Activated CD4-positive, alpha-beta T cell treated with anti-CD3 and anti-CD28 coated beads, Interleukin-2, amount 50 U/mL, for 16 hours (primary cell): ENCODE results near the gene GIT2.

Experiments
- DNase-seq: peaks from one replicate; pipeline ENCODE4 v3.0.0-alpha.2; 2020

GIT2 gene

GRCh38 chr12:109972821-109973220, 23.3 kb downstream of the GIT2 start:
- no peak for DNase-seq

GRCh38 chr12:109968801-109969200, 27.4 kb downstream of the GIT2 start:
- no peak for DNase-seq

DNA sequence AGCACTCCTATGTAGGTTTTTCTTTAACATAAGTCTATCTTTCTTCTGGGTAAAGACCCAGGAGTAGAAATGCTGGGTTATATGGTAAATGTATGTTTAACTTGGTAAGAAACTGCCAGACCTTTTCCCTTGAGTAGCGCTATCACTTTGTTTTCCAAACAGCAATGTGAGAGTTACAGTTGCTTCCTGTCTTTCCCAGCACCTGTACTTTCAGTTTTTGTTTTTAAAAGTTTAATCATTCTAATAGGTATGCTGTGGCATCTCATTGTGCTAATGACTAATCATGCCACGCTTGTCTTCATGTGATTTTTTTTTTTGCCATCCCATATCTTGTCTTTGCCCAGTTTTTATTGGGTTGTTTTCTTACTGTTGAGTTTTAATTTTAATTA, 28.1 kb downstream of the GIT2 start:
- DNase-seq = peak; percentile 56

GRCh38 chr12:109967383-109968031, 28.7 kb downstream of the GIT2 start:
- DNase-seq = peak; percentile 38

GRCh38 chr12:109966546-109966945, 29.6 kb downstream of the GIT2 start:
- DNase-seq = no peak

- DNase-seq = no peak
Measured at GRCh38 chr12:109963743-109964429, 32.3 kb downstream of the GIT2 start.

GRCh38 chr12:109963330-109963729, 32.8 kb downstream of the GIT2 start:
- no peak for DNase-seq

GRCh38 chr12:109962398-109962797, 33.8 kb downstream of the GIT2 start:
- DNase-seq = no peak

DNA sequence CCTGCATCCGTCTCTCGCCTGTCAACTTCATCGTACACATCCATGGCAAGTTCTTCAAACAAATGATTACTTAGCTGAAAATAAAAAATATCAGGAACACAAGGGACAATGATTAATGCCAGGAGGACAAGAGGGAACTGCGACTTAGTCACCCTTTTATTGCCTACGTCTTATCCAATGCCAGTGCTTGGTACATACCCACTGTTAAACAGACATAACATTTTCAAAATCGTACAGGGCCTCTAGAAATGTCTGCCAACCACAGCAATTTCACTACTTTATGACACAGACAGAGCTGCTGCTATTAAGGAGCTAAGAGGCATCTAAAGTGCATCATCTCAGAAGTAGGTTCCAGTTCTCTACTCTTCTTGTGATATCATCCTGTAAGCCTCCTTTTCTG, 34.6 kb downstream of the GIT2 start:
- DNase-seq = no peak

GRCh38 chr12:109961201-109961600, 35.0 kb downstream of the GIT2 start:
- DNase-seq = no peak

DNA sequence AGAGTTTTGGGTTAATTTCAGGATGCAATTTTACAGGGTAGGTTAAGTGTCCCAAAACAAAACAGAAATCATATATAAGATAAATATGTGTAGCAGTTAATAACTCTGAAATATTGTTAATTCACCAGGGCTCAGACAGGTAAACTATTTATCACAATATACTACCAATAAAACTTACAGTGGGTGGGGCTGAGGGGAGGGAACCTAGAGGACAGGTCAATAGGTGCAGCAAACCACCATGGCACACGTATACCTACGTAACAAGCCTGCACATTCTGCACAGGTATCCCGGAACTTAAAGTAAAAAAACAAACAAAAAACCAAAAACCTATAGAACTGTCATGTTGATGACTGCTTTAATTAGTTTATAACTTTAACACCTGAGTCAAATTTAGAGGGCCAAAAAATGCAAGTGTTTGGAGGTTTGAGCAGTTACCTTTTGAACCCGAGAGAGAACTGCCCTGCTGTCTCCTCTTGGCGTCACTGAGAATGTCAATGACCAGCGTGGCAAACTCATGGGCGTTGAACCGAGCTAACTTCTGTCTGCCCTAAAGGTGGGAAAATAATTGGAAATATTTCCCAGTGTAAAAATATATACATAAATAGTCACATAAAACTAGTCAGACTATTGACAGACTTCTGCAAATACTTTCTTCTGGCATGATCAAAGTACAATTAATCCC, 36.6 kb downstream of the GIT2 start:
- DNase-seq = no peak

DNA sequence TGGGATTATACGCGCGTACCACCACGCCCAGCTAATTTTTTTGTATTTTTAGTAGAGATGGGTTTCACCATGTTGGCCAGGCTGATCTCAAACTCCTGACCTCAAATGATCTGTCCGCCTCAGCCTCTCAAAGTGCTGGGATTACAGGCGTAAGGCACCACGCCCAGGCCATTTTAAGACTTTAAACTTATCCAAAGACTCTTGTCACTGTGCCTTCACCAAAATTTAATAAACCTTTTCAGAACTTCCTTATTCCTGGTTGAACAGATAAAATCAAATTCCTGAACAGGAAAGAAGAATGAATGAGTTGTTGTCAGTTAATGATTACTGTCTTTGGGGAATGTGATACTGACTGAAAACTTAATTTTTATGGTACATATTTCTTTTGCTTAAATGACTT, 37.8 kb downstream of the GIT2 start:
- no peak for DNase-seq

GRCh38 chr12:109953656-109954055, 42.5 kb downstream of the GIT2 start:
- no peak for DNase-seq

GRCh38 chr12:109952873-109953272, 43.3 kb downstream of the GIT2 start:
- DNase-seq = no peak

DNA sequence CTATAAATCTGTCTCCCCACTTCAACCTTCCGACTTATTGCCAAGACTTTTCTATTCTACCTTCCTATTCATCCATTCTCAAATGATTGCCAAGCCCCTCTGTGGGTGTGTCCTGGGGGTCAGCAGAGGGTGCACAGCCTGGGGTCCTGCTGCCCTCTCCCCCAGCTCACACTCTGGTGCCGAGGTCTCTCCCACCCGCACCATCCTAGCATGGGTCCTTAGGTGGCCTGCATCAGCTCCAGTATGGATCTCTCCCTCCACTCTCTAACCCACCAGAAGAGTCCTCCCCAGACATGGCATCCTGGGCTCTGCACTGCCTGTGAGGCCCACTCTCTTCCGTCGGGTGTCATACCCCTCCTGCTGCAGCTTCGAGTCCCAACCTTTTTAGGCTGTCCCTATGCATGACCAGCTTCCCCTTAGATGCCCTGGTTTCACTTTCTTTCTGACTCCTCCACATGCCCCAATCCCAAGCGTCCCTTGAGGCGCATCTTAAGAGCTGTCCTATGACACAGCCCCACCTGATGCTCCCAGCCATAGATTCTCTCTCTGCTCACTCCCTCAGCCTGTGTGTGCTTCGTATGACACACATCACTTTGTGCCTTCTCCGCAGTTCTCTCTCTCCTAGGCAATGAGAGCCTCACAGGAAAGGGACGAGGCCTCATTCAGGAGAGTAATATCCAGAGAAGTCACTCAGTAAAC, 43.9 kb downstream of the GIT2 start:
- DNase-seq = peak; percentile 25

GRCh38 chr12:109951751-109952150, 44.4 kb downstream of the GIT2 start:
- no peak for DNase-seq

DNA sequence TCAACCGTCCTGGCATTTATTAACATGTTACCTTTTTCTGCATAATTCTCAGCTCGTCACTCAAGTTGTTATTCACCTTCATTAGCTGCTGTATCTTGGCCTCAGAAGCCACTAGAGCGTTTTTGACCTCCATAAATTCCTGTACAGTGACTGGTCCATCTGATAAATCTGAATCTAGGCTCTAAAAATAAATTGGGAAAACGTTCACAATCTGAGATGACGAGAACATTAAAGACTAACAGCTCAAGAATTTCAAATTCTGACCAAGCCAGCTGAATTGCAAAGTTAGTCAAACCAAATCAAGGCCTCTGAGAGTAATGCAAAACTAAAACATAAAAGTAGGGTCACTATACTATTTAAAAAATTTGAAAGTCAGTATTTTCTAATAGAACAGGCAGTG, 45.0 kb downstream of the GIT2 start:
- no peak for DNase-seq

GRCh38 chr12:109950625-109951024, 45.5 kb downstream of the GIT2 start:
- DNase-seq = no peak

GRCh38 chr12:109949089-109949488, 47.1 kb downstream of the GIT2 start:
- DNase-seq = no peak

GRCh38 chr12:109948368-109948767, 47.8 kb downstream of the GIT2 start:
- DNase-seq = no peak

- no peak for DNase-seq
Measured at GRCh38 chr12:109947521-109947920, 48.6 kb downstream of the GIT2 start.

DNA sequence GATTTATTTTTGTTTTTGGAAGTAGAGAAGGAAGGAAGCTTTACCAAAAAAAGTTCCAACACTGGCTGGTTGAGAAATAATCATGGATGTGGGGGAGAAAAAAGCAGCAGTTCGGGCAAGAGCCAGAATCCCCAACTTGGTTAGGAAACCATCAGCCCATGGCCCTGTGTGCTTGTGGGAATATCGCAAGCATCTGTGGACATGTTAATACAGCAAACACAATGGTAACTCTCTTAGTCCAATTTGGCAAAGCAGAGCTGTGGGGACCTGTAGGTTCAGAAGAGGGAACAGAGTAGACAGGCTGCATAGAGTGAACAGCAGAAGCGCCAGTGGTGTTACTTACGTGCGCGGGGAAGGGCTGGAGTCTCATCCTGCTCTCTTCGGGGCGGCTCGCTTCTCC, 49.3 kb downstream of the GIT2 start:
- no peak for DNase-seq

GRCh38 chr12:109946505-109946904, 49.7 kb downstream of the GIT2 start:
- DNase-seq = no peak
